Activated gamma-delta T cell treated with anti-CD3 and anti-CD28 coated beads, Interleukin-2, amount 50 U/mL, for 16 hours (primary cell): ENCODE data around the gene RMI2.

Experiments used
- DNase-seq: peaks from one replicate; pipeline ENCODE4 v3.0.0-alpha.2; 2020; ENCODE audit warnings: low read depth

The RMI2 gene

DNA sequence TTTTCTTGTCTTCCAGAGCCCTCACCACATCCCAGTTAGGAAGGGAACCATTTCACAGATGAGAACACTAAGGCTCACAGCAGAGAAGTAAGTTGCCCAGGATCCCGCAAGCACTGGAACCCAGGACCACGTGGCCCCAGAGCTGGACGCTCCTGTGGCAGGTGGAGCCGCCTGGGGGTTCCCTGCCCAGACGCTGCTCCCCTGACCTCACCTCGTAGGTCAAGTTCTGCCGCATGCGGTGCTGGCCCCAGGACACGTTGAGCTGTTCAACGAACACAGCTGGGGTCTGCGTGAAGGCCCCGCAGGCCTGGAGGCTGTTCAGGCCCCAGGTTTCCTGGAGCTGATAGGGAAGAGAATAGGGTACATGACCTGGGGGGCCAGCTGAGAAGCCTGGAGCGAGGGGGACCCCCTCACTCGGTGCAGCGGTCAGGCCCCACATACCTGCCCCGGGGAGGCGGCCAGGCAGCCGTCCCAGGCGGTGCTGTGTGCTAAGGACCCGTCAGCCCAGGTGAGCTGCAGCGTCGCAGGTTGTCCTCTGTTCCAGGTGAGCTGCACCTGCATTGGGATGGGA lies 54.1 kb downstream of the RMI2 start:
- no peak for DNase-seq

DNA sequence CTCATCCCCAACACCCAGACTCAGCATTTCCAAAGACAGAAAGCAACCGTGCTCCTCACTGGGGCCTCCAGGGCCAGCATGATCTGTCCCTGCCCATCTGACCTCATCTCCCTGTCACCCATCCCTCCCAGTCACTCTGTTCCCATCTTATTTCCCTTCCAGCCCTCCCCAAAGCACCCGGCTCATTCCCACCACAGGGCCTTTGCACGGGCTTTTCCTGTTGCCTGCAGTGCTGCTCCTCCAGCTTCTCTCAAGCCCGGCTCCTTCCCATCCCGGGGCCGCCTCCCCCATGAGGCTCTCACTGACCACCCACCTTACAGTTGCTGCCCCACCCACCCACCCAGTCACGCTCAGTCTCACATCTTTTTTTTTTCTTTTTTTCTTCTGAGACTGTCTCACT lies 54.8 kb downstream of the RMI2 start:
- DNase-seq = no peak
